ENCODE results near the gene CD86.

Gene CD86

GRCh38 chr3:122076491-122077292 is 21.5 kb downstream of the CD86 start:
- no peak for TF ChIP-seq SIN3A (IDR thresholded peaks at IDR 0.05; ENCODE audit: borderline replicate concordance, insufficient read depth, low read length)
- TF ChIP-seq FOXP2 (optimal IDR thresholded peaks at IDR 0.05; ENCODE audit: borderline replicate concordance, extremely low read depth, extremely low read length, insufficient read depth), result no peak
- TF ChIP-seq, protein P1, sequence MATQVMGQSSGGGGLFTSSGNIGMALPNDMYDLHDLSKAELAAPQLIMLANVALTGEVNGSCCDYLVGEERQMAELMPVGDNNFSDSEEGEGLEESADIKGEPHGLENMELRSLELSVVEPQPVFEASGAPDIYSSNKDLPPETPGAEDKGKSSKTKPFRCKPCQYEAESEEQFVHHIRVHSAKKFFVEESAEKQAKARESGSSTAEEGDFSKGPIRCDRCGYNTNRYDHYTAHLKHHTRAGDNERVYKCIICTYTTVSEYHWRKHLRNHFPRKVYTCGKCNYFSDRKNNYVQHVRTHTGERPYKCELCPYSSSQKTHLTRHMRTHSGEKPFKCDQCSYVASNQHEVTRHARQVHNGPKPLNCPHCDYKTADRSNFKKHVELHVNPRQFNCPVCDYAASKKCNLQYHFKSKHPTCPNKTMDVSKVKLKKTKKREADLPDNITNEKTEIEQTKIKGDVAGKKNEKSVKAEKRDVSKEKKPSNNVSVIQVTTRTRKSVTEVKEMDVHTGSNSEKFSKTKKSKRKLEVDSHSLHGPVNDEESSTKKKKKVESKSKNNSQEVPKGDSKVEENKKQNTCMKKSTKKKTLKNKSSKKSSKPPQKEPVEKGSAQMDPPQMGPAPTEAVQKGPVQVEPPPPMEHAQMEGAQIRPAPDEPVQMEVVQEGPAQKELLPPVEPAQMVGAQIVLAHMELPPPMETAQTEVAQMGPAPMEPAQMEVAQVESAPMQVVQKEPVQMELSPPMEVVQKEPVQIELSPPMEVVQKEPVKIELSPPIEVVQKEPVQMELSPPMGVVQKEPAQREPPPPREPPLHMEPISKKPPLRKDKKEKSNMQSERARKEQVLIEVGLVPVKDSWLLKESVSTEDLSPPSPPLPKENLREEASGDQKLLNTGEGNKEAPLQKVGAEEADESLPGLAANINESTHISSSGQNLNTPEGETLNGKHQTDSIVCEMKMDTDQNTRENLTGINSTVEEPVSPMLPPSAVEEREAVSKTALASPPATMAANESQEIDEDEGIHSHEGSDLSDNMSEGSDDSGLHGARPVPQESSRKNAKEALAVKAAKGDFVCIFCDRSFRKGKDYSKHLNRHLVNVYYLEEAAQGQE (IDR thresholded peaks at IDR 0.05; ENCODE audit: insufficient read depth in 1 of 2, low read depth in 2 of 2, low read length in 2 of 2), result no peak
- no peak for TF ChIP-seq TAF1 (IDR thresholded peaks at IDR 0.05; ENCODE audit: borderline replicate concordance, insufficient read depth, low read length)
- no peak for TF ChIP-seq POLR2AphosphoS5 (IDR thresholded peaks at IDR 0.05; ENCODE audit: low read depth, low read length)

DNA sequence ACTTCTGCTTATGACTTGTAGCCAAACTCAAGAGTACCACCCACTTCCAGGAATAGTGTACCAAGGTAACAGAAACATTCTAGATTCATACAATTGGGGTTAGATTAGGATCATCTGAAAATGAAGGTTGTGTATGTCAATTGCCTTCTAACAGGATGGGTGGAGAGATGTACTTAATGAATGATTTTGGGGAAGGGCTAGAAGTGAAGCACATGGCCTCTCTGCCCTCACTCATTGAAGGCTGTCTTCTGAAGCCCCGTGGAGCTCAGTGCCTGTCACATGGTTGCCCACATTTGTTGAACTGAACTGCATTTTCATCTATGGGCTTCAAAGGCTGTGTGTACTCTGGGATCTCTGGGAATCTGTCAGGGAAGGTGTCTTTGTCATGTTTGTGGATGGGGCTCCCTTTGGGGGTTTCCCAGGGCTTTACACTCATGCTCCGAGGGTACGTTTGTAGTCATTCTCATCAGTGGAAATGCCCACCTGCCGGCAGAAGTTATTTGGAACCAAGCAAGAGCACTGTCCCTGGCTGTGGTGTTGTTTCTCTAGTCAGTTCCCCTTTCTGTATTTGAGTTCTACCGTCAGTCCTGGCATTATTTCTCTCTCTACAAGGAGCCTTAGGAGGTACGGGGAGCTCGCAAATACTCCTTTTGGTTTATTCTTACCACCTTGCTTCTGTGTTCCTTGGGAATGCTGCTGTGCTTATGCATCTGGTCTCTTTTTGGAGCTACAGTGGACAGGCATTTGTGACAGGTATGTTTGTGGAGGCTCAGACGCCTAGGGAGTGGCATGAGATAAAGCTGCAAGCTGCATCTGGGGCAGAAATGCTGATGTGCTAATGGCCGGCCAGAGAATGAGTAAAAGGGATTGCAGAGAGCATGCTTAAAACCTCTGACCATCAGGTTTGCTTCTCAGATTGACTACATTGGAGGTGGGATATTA is 22.4 kb downstream of the CD86 start:
- TF ChIP-seq SIN3A (IDR thresholded peaks at IDR 0.05; ENCODE audit: borderline replicate concordance, insufficient read depth, low read length), result no peak
- TF ChIP-seq POLR2AphosphoS5 (IDR thresholded peaks at IDR 0.05; ENCODE audit: low read depth, low read length), result no peak
- TF ChIP-seq, protein P1 (IDR thresholded peaks at IDR 0.05; ENCODE audit: insufficient read depth in 1 of 2, low read depth in 2 of 2, low read length in 2 of 2), result no peak
- no peak for TF ChIP-seq FOXP2 (optimal IDR thresholded peaks at IDR 0.05; ENCODE audit: borderline replicate concordance, extremely low read depth, extremely low read length, insufficient read depth)
- TF ChIP-seq TAF1 (IDR thresholded peaks at IDR 0.05; ENCODE audit: borderline replicate concordance, insufficient read depth, low read length), result no peak

DNA sequence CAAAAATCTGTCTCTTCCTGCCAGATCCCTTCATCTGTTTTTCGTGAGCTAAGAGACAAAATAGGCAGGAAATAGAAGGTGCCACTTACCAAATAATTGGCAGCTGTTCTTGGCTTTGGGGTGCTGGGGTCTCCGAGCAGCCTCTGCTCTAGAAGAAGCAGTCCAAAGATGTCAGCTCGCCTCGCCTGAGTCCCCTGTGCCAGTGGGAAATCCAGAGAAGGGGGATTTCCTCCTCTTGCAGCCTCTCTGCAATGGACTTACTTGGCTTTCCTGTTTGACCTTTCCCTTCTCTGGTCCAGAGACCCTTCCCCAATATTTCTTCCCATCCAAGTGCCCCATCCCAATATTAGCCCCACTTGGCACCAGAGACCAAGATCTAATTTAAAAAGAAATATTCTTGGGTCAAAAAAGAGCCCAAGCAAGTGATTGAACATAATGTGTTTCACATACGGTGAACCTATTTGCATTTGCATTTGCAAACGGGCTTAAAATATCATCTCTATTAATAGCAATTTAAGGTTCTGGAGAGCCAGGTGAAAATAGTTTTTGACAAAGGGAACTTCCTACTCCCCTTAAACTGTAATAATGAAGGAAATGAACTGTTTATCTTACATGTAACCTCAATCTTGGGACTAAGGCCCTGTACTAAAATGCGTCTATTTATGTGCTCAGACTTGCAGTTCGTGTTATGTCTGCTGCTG is 23.2 kb downstream of the CD86 start:
- TF ChIP-seq FOXP2 (optimal IDR thresholded peaks at IDR 0.05; ENCODE audit: borderline replicate concordance, extremely low read depth, extremely low read length, insufficient read depth) (no peak), SIN3A (IDR thresholded peaks at IDR 0.05; ENCODE audit: borderline replicate concordance, insufficient read depth, low read length) (no peak)
- TF ChIP-seq, protein P1 (IDR thresholded peaks at IDR 0.05; ENCODE audit: insufficient read depth in 1 of 2, low read depth in 2 of 2, low read length in 2 of 2), result no peak

DNA sequence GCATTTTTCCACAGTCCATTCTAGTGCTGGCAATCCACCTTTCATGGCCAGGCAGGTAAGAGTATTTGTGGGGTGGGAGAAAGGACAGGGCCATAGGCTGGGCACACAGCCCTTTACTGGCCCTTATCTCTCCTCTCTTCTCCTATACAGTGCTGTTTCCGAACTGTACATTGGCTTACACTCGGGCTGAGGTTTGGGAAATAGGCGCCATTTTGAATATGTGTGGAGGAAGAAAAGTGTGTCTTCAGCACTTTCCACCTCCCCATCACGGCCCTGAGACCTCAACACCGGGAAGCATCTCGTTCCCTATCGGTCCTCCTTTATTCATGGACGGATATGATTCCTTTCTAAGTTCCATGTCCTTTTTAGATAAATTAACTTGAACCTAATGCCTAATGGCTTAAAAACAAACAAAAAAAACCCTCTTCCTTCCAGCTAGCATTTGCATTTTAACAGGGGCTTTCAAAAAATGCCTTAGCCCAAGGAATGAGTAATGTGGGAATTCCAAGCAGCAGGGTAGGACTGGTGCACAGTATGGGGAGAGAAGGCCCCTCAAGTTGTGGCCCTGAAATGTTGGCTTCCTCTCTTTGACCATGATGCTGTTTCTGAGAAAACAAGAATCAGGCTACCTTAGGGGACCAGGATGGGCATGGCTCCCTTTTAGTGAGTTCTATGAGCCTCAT is 24.5 kb downstream of the CD86 start:
- TF ChIP-seq, protein P1 (IDR thresholded peaks at IDR 0.05; ENCODE audit: insufficient read depth in 1 of 2, low read depth in 2 of 2, low read length in 2 of 2), result no peak
- TF ChIP-seq FOXP2 (optimal IDR thresholded peaks at IDR 0.05; ENCODE audit: borderline replicate concordance, extremely low read depth, extremely low read length, insufficient read depth) (no peak), POLR2AphosphoS5 (IDR thresholded peaks at IDR 0.05; ENCODE audit: low read depth, low read length) (no peak), SIN3A (IDR thresholded peaks at IDR 0.05; ENCODE audit: borderline replicate concordance, insufficient read depth, low read length) (no peak), TAF1 (IDR thresholded peaks at IDR 0.05; ENCODE audit: borderline replicate concordance, insufficient read depth, low read length) (no peak)
